ENCODE results near the gene IGFL2. TPM values are rescaled to one million over a fixed set of nuclear protein-coding genes. Genes with fewer than 3 reads are reported as not detected.
"Not testable (repeated sequence)": the region's sequence is repeated elsewhere in the genome, so short reads cannot be mapped to it uniquely, and the experiment has no call there.

Gene IGFL2
- polyA plus RNA-seq, 3 donors, result not detected

- H3K79me2 ChIP-seq (ENCODE audit: insufficient read depth, low read length), result no peaks in the 10 kb centered on the region
- Mint-ChIP-seq H3K27me3 (ENCODE audit: low read depth in 3 of 3) (peaks cover 0 to 25% (median 2%) of the 10 kb centered on the region in 3 donors), H3K27ac (no peak overlapping the region), H3K4me3 (no peak overlapping the region), H3K4me1 (no peaks in the 10 kb centered on the region), H3K36me3 (no peaks in the 10 kb centered on the region), H3K9me3 (peaks cover 11 to 18% (median 16%) of the 10 kb centered on the region in 7 donors)
- no peaks in the 10 kb centered on the region for H4K20me1 ChIP-seq (ENCODE audit: insufficient read depth, low read length)
- no peaks in the 10 kb centered on the region for H3K4me1 ChIP-seq (ENCODE audit: control insufficient read depth in 1 of 2, insufficient read depth in 2 of 2, low read length in 2 of 2)
- WGBS (ENCODE audit: insufficient coverage), result 79% methylated on average over 6 of the region's 6 CpGs
- no peaks in the 10 kb centered on the region for H3K27me3 ChIP-seq (ENCODE audit: control insufficient read depth in 2 of 2, insufficient read depth in 2 of 2, low read length in 2 of 2)
- intact Hi-C loops (cut with micrococcal nuclease), result no loop called here
- peaks cover 0 to 9% of the 10 kb centered on the region in 2 donors for H3K9me3 ChIP-seq (replicated peaks in 1 of 2; ENCODE audit: control insufficient read depth in 1 of 2, insufficient read depth in 1 of 2, low read length in 2 of 2)
- H3K4me3 ChIP-seq (replicated peaks in 1 of 3; ENCODE audit: low read depth in 2 of 3, low read length in 3 of 3), result no peak overlapping the region
- no peak for DNase-seq
- TF ChIP-seq, protein P1, sequence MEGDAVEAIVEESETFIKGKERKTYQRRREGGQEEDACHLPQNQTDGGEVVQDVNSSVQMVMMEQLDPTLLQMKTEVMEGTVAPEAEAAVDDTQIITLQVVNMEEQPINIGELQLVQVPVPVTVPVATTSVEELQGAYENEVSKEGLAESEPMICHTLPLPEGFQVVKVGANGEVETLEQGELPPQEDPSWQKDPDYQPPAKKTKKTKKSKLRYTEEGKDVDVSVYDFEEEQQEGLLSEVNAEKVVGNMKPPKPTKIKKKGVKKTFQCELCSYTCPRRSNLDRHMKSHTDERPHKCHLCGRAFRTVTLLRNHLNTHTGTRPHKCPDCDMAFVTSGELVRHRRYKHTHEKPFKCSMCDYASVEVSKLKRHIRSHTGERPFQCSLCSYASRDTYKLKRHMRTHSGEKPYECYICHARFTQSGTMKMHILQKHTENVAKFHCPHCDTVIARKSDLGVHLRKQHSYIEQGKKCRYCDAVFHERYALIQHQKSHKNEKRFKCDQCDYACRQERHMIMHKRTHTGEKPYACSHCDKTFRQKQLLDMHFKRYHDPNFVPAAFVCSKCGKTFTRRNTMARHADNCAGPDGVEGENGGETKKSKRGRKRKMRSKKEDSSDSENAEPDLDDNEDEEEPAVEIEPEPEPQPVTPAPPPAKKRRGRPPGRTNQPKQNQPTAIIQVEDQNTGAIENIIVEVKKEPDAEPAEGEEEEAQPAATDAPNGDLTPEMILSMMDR (IDR thresholded peaks at IDR 0.05), result no peak
- H3K9ac ChIP-seq (ENCODE audit: insufficient read depth, low read length, poor library complexity, severe bottlenecking), result no peak overlapping the region
- H3K36me3 ChIP-seq (replicated peaks in 1 of 2; ENCODE audit: control insufficient read depth in 1 of 2, insufficient read depth in 2 of 2, low read length in 2 of 2), result no peaks in the 10 kb centered on the region
- no peak overlapping the region for H3K27ac ChIP-seq (ENCODE audit: low read depth in 1 of 2, low read length in 2 of 2)
- H3K4me2 ChIP-seq (replicated peaks; ENCODE audit: extremely low read depth, low read length, poor library complexity, severe bottlenecking), result no peak overlapping the region
- no peak overlapping the region for H2AFZ ChIP-seq (ENCODE audit: insufficient read depth, low read depth, low read length, poor library complexity, severe bottlenecking)
Measured at GRCh38 chr19:46101293-46101692, 46.7 kb upstream of the IGFL2 start.

- H3K36me3 Mint-ChIP-seq; intact Hi-C loops (cut with micrococcal nuclease): not testable (repeated sequence)
- 81% methylated on average over 4 of the region's 7 CpGs for WGBS (ENCODE audit: insufficient coverage)
Measured at GRCh38 chr19:46102333-46102732, 45.7 kb upstream of the IGFL2 start.

More at GRCh38 chr19:46102333-46102732, 45.7 kb upstream of the IGFL2 start:
- not testable (repeated sequence) for H3K9ac ChIP-seq (ENCODE audit: insufficient read depth, low read length, poor library complexity, severe bottlenecking); H2AFZ ChIP-seq (ENCODE audit: insufficient read depth, low read depth, low read length, poor library complexity, severe bottlenecking); H4K20me1 ChIP-seq (ENCODE audit: insufficient read depth, low read length); H3K4me3 ChIP-seq (replicated peaks in 1 of 3; ENCODE audit: low read depth in 2 of 3, low read length in 3 of 3); DNase-seq; H3K27me3 ChIP-seq (ENCODE audit: control insufficient read depth in 2 of 2, insufficient read depth in 2 of 2, low read length in 2 of 2); H3K4me1 ChIP-seq (ENCODE audit: control insufficient read depth in 1 of 2, insufficient read depth in 2 of 2, low read length in 2 of 2); H3K9me3 ChIP-seq (replicated peaks in 1 of 2; ENCODE audit: control insufficient read depth in 1 of 2, insufficient read depth in 1 of 2, low read length in 2 of 2); H3K4me1 Mint-ChIP-seq; H3K4me2 ChIP-seq (replicated peaks; ENCODE audit: extremely low read depth, low read length, poor library complexity, severe bottlenecking); H3K36me3 ChIP-seq (replicated peaks in 1 of 2; ENCODE audit: control insufficient read depth in 1 of 2, insufficient read depth in 2 of 2, low read length in 2 of 2); H3K79me2 ChIP-seq (ENCODE audit: insufficient read depth, low read length); H3K27ac Mint-ChIP-seq; H3K4me3 Mint-ChIP-seq; H3K27ac ChIP-seq (ENCODE audit: low read depth in 1 of 2, low read length in 2 of 2)
- Mint-ChIP-seq H3K27me3 (ENCODE audit: low read depth in 3 of 3) (peaks cover 0 to 16% (median 0%) of the 10 kb centered on the region in 3 donors), H3K9me3 (peaks cover 8 to 13% (median 11%) of the 10 kb centered on the region in 7 donors)

Data from CD14-positive monocyte (primary cell).